Caco-2 (cell line): ENCODE measurements around the gene IER5L. TPM values are rescaled to one million over a fixed set of nuclear protein-coding genes. Genes with fewer than 3 reads are reported as not detected.

ENCODE experiments used
- BruUV-seq: library from RNA; stranded (reverse); fragments of 400-500 nt; replicated peaks from 2 replicates; lab custom pipeline; 2021; lab: Mats Ljungman, UMichigan
- CTCF ChIA-PET: fragments of 300-600 bp; sonication (Branson Sonifier 250); formaldehyde crosslinking; loops from one replicate; lab custom pipeline; 2022; ENCODE audit warnings: antibody characterized with exemption; lab: Charles Lee
- POLR2A ChIA-PET: fragments of 300-600 bp; sonication (Branson Sonifier 250); formaldehyde crosslinking; loops from one replicate; lab custom pipeline; 2022; ENCODE audit warnings: antibody characterized with exemption; lab: Charles Lee
- DNase-seq, 2 experiments: peaks; one replicate each; pipeline versions ENCODE4 v3.0.0 to v3.0.0-alpha.2; 2020 to 2022
- H3K27me3 ChIP-seq: replicated peaks from 2 replicates; pipeline ENCODE4 v1.6.0; 2011; ENCODE audit warnings: low read length; ENCODE audit not compliant: control insufficient read depth, insufficient read depth
- H3K36me3 ChIP-seq: 2 replicates; pipeline ENCODE4 v1.5.1; 2011; ENCODE audit warnings: low read length; ENCODE audit not compliant: control insufficient read depth, insufficient read depth
- H3K4me1 ChIP-seq: fragments of 250-450 bp; sonication (Bioruptor Pico); 2 replicates; pipeline ENCODE4 v1.5.1; 2020; ENCODE audit warnings: mild to moderate bottlenecking
- H3K4me3 ChIP-seq: 2 replicates; pipeline ENCODE4 v1.5.1; 2011; ENCODE audit warnings: low read depth, mild to moderate bottlenecking, control low read depth, low read length
- H3K9me3 ChIP-seq: fragments of 250-450 bp; sonication (Bioruptor Pico); 2 replicates; pipeline ENCODE4 v1.5.1; 2020; ENCODE audit warnings: mild to moderate bottlenecking, moderate library complexity
- H3K27ac Mint-ChIP-seq: one replicate; pipeline ENCODE4 v1.8.0; 2022; ENCODE audit warnings: mixed read lengths; ENCODE audit not compliant: unreplicated experiment
- H3K27me3 Mint-ChIP-seq: one replicate; pipeline ENCODE4 v1.8.0; 2022; ENCODE audit warnings: mixed read lengths; ENCODE audit not compliant: insufficient read depth, unreplicated experiment
- H3K36me3 Mint-ChIP-seq: one replicate; pipeline ENCODE4 v1.8.0; 2022; ENCODE audit warnings: mild to moderate bottlenecking, mixed read lengths; ENCODE audit not compliant: insufficient read depth, unreplicated experiment
- H3K4me1 Mint-ChIP-seq: one replicate; pipeline ENCODE4 v1.8.0; 2022; ENCODE audit warnings: low read depth, mixed read lengths; ENCODE audit not compliant: unreplicated experiment
- H3K4me3 Mint-ChIP-seq: one replicate; pipeline ENCODE4 v1.8.0; 2022; ENCODE audit warnings: mild to moderate bottlenecking, moderate library complexity, mixed read lengths; ENCODE audit not compliant: unreplicated experiment
- H3K9me3 Mint-ChIP-seq: one replicate; pipeline ENCODE4 v1.8.0; 2022; ENCODE audit warnings: mixed read lengths; ENCODE audit not compliant: unreplicated experiment
- CTCF ChIP-seq, 2 experiments: fragments of 200-600 bp in 1 of 2; IDR thresholded peaks; 1 replicate in 1 of 2; 2 replicates in 1 of 2; pipeline versions ENCODE4 v1.5.1 to v1.8.0; 2011 to 2022; ENCODE audit warnings: antibody characterized with exemption in 1 of 2, control low read depth in 1 of 2, inconsistent platforms in 1 of 2, low read depth in 1 of 2, low read length in 1 of 2, mild to moderate bottlenecking in 1 of 2, moderate library complexity in 1 of 2; ENCODE audit not compliant: insufficient read depth in 1 of 2, severe bottlenecking in 1 of 2, unreplicated experiment in 1 of 2
- intact Hi-C: fragments of 100-400 bp; cut with micrococcal nuclease; formaldehyde crosslinking; loops from one replicate; pipeline ENCODE4 v1.10.0; 2022; ENCODE audit not compliant: unreplicated experiment
- total RNA-seq: library from RNA; stranded (reverse); gene quantifications from 2 replicates; pipeline ENCODE4 v1.2.3, GENCODE V29; 2022

The IER5L gene
- total RNA-seq, 1 experiment from 2014 or later = 3.9 TPM

- no peaks in the 10 kb centered on the region for H3K27me3 ChIP-seq
- peaks cover 12% of the 10 kb centered on the region for H3K4me1 ChIP-seq
- H3K36me3 ChIP-seq = no peaks in the 10 kb centered on the region
- ChIA-PET CTCF (interaction anchor here (0.8 kb wide), 1 partner anchor 31 kb away, joined by 3 read pairs; no protein-coding TSS in a partner anchor), POLR2A (no interaction called here)
- H3K4me1 Mint-ChIP-seq = peaks cover 24% of the 10 kb centered on the region
- peaks cover 10% of the 10 kb centered on the region for H3K9me3 Mint-ChIP-seq
- DNase-seq = no peak
- no peaks in the 10 kb centered on the region for H3K27me3 Mint-ChIP-seq
- no peak for TF ChIP-seq CTCF (IDR thresholded peaks at IDR 0.05; ENCODE audit: insufficient read depth in 1 of 2, low read depth in 1 of 2, low read length in 1 of 2, severe bottlenecking in 1 of 2, unreplicated experiment in 1 of 2)
- no peaks in the 10 kb centered on the region for H3K9me3 ChIP-seq
- intact Hi-C loops = no loop called here
- no peak overlapping the region for H3K27ac Mint-ChIP-seq
- no peak overlapping the region for H3K4me3 Mint-ChIP-seq
- no peaks in the 10 kb centered on the region for H3K36me3 Mint-ChIP-seq
- BruUV-seq = no TSS peak
- H3K4me3 ChIP-seq = no peak overlapping the region
These were observed 15.4 kb downstream of the IER5L start for GRCh38 chr9:129162497-129163197.

GRCh38 chr9:129161534-129161837 lies 16.6 kb downstream of the IER5L start:
- Mint-ChIP-seq H3K9me3 (peaks cover 10% of the 10 kb centered on the region), H3K27me3 (no peaks in the 10 kb centered on the region), H3K27ac (no peak overlapping the region), H3K36me3 (peaks cover 4% of the 10 kb centered on the region), H3K4me3 (no peak overlapping the region), H3K4me1 (peaks cover 13% of the 10 kb centered on the region)
- Histone ChIP-seq H3K4me3 (no peak overlapping the region), H3K27me3 (no peaks in the 10 kb centered on the region), H3K9me3 (no peaks in the 10 kb centered on the region), H3K4me1 (peaks cover 6% of the 10 kb centered on the region), H3K36me3 (no peaks in the 10 kb centered on the region)
- TF ChIP-seq CTCF (IDR thresholded peaks at IDR 0.05; ENCODE audit: insufficient read depth in 1 of 2, low read depth in 1 of 2, low read length in 1 of 2, severe bottlenecking in 1 of 2, unreplicated experiment in 1 of 2) = no peak
- ChIA-PET CTCF (no interaction called here), POLR2A (no interaction called here)
- DNase-seq = no peak
- no TSS peak for BruUV-seq
- intact Hi-C loops = no loop called here

DNA sequence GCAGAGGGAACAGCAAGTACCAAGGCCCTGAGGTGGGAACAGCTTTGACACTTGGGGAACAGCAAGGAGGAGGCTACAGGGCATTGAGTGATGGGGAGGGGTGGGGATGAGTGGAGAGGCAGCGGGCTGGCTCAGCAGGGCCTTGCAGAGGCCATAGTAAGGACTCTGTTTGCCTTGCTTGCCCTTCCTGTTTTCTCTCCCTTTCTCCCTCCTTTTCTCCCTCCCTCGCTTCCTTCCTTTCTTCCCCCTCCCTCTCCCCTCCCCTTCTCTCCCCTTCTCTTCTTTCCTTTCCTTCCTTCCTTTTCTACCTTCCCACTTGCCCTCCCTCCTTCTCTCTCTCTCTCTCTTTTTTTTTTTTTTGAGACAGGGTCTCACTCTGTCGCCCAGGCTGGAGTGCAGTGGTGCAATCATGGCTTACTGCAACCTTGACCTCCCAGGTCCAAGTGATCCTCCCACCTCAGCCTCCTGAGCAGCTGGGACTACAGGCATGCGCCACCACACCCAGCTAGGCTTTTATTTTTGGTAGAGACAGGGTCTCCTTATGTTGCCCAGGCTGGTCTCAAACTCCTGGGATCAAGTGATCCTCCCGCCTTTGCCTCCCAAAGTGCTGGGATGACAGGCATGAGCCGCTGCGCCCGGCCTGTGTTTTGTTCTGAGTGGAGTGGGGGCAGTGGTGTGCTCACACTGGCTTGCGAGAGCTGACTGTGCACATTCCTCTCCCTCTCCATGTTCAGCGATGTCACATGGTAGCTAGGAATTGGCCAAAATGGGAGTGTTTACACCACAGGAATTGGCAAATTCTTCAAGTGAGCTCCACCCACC lies 17.1 kb downstream of the IER5L start:
- Histone ChIP-seq H3K9me3 (no peaks in the 10 kb centered on the region), H3K4me1 (peaks cover under 1% of the 10 kb centered on the region), H3K36me3 (no peaks in the 10 kb centered on the region), H3K27me3 (no peaks in the 10 kb centered on the region), H3K4me3 (no peak overlapping the region)
- no peak overlapping the region for H3K4me3 Mint-ChIP-seq
- H3K9me3 Mint-ChIP-seq = peaks cover 10% of the 10 kb centered on the region
- no peak overlapping the region for H3K27ac Mint-ChIP-seq
- BruUV-seq = no TSS peak
- ChIA-PET CTCF (no interaction called here), POLR2A (no interaction called here)
- H3K4me1 Mint-ChIP-seq = peaks cover 8% of the 10 kb centered on the region
- H3K27me3 Mint-ChIP-seq = no peaks in the 10 kb centered on the region
- no peak for TF ChIP-seq CTCF (IDR thresholded peaks at IDR 0.05; ENCODE audit: insufficient read depth in 1 of 2, low read depth in 1 of 2, low read length in 1 of 2, severe bottlenecking in 1 of 2, unreplicated experiment in 1 of 2)
- DNase-seq = no peak
- peaks cover 5% of the 10 kb centered on the region for H3K36me3 Mint-ChIP-seq
- intact Hi-C loops = no loop called here
